GM18868 (cell line): ENCODE results near the gene PXYLP1.

Source experiments
- ATAC-seq: cut with Tn5 transposase; IDR thresholded peaks from one replicate; pipeline ENCODE4 v1.9.1; 2021; ENCODE audit warnings: mild to moderate bottlenecking, moderate library complexity; ENCODE audit not compliant: unreplicated experiment

Gene PXYLP1

DNA sequence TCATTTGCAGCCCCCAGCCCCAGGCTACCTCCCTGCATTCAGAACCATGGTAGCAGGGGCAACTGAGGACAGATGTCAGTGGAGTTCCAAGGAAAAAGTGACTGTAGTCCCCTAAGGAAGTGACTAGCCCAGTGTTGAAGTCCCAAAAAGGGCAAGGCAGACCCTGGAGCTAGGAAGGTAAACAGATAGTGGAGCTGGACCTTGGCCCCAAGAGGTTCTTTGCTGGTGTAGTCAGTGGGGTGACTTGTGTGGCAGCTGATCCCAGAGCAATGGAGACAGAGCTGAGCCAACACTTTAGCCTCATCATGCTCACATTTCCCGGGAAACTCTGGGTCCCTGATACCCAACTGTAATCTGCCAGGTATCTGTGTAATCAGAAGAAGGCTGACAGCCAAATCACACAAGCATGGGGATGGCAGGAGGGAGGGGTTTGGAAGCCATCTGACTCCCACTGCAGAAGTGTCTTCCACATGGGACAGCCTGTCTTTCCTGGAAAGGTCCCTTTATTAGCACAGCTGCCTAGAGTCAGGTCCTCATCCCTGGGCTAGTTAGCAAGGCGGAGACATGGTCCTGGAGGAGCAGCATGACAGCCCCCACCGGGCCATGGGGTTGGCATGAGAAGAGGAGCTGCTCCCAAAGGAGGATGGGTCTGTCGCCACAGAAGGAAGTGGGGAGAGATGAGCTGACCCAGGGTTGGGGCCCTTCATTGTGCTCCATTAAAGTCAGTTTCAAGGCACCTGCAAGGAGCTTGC, 39.8 kb downstream of the PXYLP1 start:
- ATAC-seq = no peak

DNA sequence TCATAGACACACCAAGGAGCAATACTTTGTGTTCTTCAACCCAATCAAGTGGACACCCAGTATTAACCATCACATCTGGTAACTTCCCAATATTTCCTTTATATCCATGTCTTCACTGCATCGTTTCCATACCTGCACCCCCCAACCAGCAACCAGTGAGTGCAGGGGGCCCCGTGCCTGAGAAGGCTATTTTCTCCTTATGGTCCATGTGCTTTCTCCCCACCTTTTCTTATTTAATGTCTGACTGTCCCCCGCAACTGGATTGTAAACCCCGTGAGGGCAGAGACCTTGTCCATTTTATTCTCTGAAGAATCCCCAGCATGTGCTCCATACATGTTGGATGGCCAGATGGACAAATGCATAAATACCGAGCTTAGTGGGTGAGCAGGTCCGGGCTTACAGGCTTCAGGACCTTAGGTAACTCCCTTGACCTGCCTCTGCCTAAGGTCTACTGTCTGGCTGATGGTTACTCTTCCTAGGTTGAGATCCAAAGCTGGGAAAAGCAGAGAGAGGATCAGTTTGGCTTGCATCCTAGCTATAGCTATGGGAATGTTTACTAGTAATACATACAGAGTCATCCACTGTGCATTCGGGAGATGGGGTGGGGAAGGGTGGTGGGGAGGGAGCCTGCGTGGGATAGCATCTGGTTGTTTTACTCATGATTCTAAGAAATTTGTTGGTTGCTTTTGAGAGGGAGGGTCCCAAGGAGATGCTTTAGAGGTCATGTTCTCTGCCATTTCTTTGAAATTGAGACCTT, 41.5 kb downstream of the PXYLP1 start:
- ATAC-seq = no peak

DNA sequence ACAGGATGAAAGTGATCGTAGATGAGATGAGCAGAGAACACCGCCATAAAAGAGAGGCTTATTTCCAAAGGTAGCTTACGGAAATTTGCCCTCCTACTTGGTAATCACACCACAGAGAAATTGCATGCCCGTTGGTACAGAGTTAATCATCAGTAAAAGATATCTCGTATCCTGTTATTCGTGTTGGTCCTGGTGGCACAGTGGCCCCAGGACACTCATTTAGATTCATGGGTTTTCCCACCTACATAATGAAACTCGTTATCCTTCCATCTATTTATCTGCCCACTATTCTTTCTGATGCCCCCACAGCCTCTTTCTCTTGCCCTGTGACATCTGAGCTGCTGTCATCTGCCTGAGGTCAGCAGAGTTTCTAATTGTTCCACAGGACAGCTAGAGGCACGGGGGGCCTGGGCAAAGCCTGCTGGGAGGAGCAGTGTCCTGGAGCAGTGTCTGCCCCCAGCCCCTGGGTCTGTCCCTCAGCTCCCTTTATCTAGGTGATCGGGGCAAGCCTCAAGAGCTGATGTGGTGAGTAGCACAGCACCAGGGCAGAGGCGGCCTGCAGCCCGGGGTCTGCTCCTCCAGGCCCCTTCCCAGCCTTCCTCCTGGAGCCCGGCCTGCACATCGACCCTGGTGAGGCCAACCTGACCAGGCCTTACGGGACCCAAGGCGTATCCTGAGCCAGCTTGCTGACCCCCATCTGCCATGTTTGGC, 42.2 kb downstream of the PXYLP1 start:
- no peak for ATAC-seq

DNA sequence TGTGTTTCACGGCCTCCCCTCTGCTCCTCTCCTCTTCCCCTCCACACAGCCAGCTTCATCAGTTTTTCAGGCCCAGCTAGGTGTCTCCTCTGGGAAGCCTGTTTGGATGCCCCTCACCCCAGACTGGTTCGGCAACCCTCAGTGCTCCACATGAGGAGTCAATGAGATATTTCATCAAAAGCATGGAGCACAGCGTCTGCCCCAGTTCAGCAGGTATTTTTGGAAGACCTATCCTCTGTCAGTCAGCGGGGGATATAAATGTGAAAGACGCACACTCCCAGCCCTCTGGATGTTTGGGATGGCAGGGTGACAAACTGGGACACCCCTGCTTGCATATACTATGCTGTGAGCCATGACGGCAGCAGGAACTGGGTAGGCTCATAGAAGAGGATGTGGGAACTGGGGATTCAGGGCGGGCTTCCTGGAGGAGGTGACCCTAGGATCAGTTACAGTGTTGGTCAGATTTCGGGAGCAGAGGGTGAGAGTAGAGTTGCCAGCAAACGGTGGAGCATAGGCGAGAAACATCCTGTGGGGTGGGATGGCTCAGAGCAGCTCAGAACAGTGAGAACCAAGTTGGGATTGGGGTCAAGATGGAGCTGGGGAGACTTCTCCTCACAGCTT, 42.9 kb downstream of the PXYLP1 start:
- no peak for ATAC-seq

DNA sequence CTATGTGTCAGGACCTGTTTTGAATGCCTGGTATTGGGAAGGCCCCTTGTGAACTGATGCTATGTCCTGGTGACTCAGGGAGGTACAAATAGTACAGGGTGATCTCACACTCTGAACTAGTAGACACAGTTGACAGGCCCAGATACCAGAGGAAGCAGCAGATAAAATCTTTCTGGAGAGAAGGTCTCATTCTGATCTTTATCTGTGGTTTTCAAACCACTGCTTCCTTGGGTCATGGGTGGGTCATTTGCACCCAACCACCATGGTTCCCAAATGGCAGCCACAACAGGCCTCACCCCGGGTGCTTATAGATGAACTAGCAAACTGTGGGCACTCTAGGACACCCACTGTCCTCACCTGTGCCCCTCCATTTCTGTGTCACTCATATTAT, 43.4 kb downstream of the PXYLP1 start:
- peak; percentile 74 for ATAC-seq

DNA sequence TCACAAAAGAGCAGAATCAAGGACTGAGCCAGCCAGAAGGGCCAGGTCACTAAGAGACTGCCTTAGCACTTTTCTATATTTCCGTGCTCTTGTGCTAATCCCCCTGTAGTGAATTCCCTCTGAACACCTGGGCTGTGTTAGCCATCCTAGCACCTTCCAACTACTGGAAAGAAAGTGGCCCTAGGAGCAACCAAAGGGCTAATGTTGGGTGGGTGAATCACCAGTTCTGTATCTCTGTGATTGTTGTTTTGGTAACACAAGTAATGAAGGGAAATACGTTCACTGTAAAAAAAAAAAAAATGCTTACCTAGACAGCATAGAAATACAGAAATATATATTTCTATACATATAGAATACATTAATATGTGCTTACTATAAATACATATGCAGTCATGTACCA, 43.9 kb downstream of the PXYLP1 start:
- ATAC-seq = no peak

DNA sequence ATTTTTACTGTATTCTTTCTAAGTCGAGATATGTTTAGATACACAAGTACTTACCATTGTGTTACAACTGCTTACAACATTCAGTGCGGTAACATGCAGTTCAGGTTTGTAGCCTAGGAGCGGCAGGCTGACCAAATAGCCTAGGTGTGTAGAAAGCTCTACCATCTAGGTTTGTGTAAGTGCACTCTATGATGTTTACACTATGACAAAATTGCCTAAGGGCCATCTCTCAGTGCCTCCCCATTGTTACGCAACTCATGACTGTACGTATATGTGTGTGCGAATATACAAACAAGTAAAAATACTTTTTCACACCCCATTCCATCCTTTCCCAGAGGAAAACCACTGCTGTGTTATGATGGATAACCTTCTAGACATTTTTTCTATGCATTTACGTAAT, 44.3 kb downstream of the PXYLP1 start:
- no peak for ATAC-seq

DNA sequence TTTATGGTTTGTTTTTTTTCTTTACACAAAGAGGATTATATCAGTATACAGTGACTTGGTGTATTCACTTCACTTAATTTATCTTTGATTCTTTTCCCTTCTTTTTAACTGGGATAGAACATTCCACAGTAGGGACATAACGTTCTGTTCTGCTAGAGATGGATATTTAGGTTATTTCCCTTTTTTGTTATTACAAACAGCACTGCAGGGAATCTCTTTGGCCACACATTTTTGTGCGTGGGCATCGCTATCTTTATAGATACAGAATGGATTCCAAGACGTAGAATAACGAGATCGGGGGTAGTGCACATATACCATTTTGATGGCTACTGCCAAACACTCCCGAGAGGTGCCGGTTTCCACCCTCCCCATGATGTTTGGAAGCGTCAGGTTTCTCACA, 44.8 kb downstream of the PXYLP1 start:
- no peak for ATAC-seq

DNA sequence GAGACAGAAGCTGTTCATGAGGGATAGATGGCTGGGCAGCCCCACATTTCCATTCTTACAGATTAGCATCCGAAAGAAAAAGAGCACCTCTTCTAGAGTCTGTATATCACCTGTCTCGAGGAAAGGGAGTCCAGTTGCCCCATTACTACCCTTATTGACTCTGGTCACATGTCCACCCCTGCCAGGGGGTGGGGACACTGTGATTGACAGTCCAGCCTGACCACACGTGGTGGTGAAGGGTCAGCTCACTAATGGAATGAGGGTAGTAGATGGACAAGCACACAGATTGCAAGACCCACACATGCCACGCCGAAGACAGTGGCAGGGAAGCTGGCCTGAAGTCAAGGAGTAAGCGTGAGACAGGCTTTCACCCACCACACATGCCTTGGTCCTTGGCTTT, 45.8 kb downstream of the PXYLP1 start:
- no peak for ATAC-seq

DNA sequence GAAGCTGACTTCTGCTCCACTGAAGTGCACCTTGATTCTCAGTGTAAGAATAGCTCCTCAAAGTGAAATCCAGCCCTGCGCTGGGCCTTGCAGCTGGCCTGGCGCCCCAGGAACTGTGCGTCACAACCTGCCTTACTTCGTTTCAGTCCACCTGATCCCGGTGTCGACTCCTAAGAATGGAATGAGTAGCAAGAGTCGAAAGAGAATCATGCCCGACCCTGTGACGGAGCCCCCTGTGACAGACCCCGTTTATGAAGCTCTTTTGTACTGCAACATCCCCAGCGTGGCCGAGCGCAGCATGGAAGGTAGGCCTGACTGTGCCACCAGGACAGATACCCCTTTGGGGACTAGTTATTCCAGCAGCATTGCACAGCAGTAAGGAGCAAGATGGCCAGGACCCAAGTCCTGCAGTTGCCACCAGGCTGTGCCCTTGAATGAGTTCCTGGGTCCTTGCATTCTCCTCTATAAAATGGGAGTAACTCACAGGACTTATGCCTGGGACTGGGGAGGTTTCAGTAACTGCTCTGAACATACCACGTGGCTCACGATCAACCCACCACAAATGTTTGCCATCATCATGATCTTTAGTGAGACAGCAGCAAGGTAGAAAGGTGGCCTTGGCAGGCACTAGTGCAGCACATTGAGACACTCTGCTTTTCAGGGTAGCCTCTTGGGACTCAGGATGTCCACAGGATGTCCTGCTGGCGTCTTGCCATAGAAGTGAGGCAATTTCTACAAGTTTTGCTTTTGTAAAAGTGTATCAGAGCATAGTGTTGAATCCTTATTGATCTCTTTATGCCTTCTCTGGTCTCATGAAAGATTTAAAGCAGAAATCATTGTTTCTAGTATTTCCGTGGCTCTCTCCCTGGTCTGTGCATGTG, 46.8 kb downstream of the PXYLP1 start:
- no peak for ATAC-seq

DNA sequence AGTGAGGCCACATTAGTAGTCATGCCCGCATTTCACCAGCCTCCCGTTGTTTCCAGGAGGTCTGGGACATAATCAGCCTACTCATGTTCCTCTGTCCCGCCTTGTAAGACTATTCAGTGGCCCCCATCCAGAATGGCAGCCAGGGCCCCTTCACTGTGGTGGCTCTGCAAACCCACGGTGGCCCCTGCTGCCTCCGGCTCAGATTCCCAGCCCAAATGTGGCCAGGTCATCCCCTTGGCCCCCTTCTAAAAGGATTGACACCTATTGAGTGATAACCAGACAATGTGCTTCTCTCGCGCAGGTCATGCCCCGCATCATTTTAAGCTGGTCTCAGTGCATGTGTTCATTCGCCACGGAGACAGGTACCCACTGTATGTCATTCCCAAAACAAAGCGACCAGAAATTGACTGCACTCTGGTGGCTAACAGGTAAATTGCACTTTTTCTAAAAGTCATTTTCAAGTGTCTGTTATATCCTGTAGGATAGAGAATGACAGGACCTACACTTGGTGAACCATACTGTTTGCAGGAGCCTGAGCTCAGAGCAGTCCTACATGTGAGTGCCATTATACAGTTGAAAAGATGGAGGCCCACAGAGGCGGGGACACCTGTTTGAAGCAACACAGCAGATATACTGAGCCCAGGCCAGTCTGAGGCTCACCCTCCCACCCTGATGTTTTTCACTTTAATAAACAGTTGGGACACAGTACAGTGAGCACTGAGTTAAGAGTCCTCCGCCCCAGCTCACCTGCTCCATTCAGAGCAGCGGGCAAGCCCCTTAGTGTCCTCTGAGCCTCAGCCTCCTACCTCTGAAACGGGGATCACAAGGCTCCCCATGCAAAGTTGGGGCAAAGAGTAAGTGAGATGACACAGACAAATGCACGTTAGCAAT, 47.7 kb downstream of the PXYLP1 start:
- peak; percentile 59 for ATAC-seq

DNA sequence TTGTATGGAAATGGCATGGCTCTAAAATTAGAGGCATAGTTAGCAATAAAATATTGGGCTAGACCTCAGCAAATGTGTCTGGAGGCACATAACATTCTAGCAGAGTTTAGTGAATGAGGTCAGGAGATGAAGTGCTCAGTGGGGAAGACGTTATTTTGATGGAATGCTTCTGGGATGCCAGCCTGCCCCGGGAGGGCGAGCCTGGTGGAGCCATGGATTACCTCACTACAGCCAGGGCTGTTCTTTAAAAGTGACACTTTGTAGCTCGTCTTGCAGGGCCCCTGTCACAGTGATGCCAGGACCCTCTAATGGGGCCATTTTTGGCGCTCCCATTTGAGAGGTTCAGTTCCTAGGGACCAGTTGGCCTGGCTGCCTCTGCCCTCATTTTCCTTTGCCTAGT, 48.5 kb downstream of the PXYLP1 start:
- no peak for ATAC-seq

DNA sequence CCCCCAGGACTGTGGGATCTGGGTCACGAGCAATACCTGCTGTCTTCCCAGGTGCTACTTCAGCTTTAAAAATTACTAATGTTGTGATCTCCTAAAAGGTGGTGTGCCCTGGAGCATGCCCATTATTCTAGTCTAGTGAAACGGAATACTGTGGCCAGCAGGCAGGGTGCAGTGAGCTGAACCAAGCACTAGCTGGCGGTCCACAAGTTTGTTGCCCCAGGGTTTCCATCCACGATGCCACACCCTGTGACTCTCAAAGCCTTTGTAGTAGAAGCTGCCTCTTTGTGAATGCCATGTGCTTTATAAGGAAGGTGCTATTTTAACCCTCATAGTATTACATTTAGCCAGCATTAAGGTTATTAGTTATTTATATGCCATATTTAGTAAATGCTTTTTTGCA, 49.1 kb downstream of the PXYLP1 start:
- ATAC-seq = no peak

DNA sequence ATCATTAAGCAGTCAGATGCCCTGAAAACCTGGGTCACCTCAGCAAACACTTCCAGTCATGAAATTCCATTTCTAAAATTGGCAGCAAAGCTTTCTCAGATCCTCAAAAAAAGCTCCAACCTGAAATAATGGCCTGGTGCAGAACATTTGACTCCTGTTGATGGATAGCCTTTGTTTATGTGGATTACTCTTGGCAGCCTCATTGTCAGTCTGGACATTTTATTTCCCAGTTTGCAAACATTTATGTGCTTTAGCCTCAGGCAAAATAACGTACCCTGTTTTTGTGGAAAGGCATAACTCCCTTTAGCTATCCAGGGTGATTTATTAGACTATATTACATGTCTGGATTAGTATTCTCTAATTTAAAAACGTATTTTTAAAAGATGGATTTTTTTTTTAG, 53.9 kb downstream of the PXYLP1 start:
- ATAC-seq = no peak

DNA sequence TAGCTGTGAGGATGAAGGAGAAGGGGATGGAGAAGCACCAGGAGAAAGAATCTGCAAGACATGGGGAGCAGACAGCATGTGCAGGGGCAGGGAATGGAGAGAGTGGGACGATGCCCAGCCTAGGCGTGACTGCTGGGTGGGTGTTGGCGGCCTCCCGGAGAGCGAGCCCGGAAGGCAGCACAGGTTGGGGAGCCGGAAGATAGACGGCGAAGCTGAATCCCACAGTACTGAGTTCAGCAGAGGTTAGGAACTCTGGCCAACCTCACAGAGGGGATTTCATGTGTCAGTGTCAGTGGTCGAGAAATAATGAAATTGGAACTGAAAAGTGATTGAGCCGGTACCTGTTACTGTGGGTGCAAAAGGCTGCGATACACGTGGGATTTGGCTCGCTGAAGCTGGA, 55.2 kb downstream of the PXYLP1 start:
- ATAC-seq = peak; percentile 28

DNA sequence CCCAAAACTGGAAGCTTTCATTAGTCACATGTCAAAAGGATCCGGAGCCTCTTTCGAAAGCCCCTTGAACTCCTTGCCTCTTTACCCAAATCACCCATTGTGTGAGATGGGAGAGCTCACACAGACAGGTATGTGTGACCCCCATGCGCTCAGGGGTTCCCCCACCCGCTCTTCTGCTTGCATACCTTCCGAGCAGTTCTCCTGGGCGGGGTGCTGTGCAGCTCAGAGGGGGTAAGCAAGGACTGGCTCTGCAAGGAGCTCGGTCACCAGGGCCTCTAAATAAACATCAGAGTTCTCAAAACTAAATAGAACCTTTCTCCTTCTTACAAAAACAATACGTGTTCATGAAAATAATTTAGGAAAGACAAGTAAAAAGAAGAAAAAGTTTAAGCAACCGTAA, 55.7 kb downstream of the PXYLP1 start:
- ATAC-seq = peak; percentile 41

DNA sequence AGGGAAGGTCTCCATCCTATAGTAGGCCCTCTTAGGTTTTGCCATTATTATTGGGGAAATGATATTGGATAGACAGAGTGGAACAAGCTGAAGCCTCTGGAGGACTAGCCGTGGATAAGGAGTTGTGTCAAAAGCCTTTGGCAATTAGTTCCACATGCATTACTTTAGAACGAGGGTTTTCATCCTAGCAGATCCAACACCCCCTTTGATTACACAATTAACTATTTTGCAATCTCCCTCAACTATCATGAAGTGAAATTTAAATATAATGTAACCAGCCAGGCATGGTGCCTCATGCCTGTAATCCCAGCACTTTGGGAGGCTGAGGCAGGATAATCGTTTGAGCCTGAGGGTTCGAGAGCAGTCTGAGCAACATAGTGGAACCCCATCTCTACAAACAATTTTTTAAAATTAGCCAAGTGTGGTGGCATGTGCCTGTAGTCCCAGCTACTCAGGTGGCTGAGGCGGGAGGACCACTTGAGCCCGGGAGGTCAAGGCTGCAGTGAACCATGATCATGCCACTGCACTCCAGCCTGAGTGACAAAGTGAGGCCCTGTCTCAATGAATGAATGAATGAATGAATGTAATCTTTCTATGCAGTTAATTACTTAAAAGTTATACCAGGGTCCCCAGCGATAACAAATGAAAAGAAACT, 56.8 kb downstream of the PXYLP1 start:
- no peak for ATAC-seq

DNA sequence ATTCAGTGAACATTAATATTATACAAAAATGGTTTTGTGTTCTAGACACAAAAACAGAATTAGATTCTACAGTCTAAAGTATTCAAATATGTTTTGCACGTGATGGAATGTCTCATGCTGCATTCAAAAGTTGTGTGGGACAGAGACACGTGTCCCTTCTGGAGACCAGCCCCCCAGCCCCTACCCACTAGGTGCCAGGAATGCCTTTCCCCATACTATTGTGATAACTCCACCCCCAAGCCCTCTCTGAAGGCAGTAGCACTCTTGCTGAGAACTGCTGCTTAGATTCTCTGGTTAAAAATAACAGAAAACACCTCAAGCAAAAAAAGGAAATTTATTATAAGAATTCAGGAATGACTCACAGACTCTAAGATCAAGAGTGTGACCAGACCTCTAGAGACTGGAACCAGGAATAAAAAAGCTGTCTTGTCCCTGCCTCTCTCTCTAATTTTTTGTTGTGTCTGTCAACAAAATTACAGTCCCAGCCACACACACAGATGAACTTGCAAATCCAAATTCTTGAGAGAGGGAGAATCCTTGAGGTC, 57.7 kb downstream of the PXYLP1 start:
- ATAC-seq = peak; percentile 37
